HL-60 (cell line): ENCODE results near the gene ARRDC4.

ENCODE experiments used
- DNase-seq, 2 experiments: peaks; one replicate each; pipeline ENCODE4 v3.0.0-alpha.2; 2010 to 2020; ENCODE audit warnings: low read depth in 1 of 2, low spot score in 1 of 2
- H3K27ac ChIP-seq: fragments of 250-450 bp; sonication (Bioruptor Pico); replicated peaks from 2 replicates; pipeline ENCODE4 v1.5.1; 2020; ENCODE audit warnings: mild to moderate bottlenecking, moderate library complexity
- H3K27me3 ChIP-seq: fragments of 250-450 bp; sonication (Bioruptor Pico); 2 replicates; pipeline ENCODE4 v1.5.1; 2021; ENCODE audit warnings: mild to moderate bottlenecking, moderate library complexity; ENCODE audit not compliant: insufficient read depth, poor library complexity, severe bottlenecking
- H3K4me3 ChIP-seq: replicated peaks from 2 replicates; pipeline ENCODE4 v1.5.1; 2011; ENCODE audit warnings: mild to moderate bottlenecking, control low read depth, low read length; ENCODE audit not compliant: insufficient read depth
- GABPA ChIP-seq: IDR thresholded peaks from 2 replicates; pipeline ENCODE4 v1.6.1; 2012; ENCODE audit warnings: low read depth
- POLR2AphosphoS5 ChIP-seq: IDR thresholded peaks from 2 replicates; pipeline ENCODE4 v1.6.1; 2012; ENCODE audit warnings: low read depth
- SPI1 ChIP-seq: IDR thresholded peaks from 2 replicates; pipeline ENCODE4 v1.6.1; 2012; ENCODE audit warnings: low read depth, mild to moderate bottlenecking, borderline replicate concordance
- TF ChIP-seq, protein P1 (sequence below): IDR thresholded peaks from one replicate; pipeline ENCODE4 v1.5.1; 2011; ENCODE audit warnings: low read length, control low read depth, inconsistent platforms; ENCODE audit not compliant: insufficient read depth
- TF ChIP-seq, protein P2 (sequence below): IDR thresholded peaks from 2 replicates; pipeline ENCODE4 v1.6.1; 2012; ENCODE audit warnings: low read depth; ENCODE audit not compliant: insufficient replicate concordance

Gene ARRDC4

DNA sequence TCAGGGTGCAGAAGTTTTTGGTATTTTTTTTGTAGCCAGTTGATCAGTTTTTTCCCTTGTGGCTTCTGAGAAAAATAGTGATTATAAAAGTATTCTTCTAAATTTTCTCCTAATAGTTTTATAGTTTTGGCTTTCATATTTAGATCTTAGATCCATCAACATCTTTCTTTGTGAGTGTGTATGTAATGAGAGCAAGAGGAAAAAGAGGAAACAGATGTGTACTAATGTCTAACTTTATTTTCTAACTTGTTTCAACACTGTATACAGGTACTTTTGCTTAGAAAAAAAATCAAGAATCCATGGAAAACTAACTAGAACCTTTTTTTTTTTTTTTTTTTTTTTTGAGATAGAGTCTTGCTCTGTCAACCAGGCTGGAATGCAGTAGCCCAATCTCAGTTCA, 53.1 kb downstream of the ARRDC4 start:
- TF ChIP-seq, protein P1, sequence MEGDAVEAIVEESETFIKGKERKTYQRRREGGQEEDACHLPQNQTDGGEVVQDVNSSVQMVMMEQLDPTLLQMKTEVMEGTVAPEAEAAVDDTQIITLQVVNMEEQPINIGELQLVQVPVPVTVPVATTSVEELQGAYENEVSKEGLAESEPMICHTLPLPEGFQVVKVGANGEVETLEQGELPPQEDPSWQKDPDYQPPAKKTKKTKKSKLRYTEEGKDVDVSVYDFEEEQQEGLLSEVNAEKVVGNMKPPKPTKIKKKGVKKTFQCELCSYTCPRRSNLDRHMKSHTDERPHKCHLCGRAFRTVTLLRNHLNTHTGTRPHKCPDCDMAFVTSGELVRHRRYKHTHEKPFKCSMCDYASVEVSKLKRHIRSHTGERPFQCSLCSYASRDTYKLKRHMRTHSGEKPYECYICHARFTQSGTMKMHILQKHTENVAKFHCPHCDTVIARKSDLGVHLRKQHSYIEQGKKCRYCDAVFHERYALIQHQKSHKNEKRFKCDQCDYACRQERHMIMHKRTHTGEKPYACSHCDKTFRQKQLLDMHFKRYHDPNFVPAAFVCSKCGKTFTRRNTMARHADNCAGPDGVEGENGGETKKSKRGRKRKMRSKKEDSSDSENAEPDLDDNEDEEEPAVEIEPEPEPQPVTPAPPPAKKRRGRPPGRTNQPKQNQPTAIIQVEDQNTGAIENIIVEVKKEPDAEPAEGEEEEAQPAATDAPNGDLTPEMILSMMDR = no peak
- TF ChIP-seq, protein P2, sequence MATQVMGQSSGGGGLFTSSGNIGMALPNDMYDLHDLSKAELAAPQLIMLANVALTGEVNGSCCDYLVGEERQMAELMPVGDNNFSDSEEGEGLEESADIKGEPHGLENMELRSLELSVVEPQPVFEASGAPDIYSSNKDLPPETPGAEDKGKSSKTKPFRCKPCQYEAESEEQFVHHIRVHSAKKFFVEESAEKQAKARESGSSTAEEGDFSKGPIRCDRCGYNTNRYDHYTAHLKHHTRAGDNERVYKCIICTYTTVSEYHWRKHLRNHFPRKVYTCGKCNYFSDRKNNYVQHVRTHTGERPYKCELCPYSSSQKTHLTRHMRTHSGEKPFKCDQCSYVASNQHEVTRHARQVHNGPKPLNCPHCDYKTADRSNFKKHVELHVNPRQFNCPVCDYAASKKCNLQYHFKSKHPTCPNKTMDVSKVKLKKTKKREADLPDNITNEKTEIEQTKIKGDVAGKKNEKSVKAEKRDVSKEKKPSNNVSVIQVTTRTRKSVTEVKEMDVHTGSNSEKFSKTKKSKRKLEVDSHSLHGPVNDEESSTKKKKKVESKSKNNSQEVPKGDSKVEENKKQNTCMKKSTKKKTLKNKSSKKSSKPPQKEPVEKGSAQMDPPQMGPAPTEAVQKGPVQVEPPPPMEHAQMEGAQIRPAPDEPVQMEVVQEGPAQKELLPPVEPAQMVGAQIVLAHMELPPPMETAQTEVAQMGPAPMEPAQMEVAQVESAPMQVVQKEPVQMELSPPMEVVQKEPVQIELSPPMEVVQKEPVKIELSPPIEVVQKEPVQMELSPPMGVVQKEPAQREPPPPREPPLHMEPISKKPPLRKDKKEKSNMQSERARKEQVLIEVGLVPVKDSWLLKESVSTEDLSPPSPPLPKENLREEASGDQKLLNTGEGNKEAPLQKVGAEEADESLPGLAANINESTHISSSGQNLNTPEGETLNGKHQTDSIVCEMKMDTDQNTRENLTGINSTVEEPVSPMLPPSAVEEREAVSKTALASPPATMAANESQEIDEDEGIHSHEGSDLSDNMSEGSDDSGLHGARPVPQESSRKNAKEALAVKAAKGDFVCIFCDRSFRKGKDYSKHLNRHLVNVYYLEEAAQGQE = no peak
- TF ChIP-seq POLR2AphosphoS5 (no peak), SPI1 (no peak), GABPA (no peak)
- H3K27ac ChIP-seq = no peak overlapping the region
- no peak overlapping the region for H3K4me3 ChIP-seq
- peaks cover 4% of the 10 kb centered on the region for H3K27me3 ChIP-seq
- DNase-seq = no peak

DNA sequence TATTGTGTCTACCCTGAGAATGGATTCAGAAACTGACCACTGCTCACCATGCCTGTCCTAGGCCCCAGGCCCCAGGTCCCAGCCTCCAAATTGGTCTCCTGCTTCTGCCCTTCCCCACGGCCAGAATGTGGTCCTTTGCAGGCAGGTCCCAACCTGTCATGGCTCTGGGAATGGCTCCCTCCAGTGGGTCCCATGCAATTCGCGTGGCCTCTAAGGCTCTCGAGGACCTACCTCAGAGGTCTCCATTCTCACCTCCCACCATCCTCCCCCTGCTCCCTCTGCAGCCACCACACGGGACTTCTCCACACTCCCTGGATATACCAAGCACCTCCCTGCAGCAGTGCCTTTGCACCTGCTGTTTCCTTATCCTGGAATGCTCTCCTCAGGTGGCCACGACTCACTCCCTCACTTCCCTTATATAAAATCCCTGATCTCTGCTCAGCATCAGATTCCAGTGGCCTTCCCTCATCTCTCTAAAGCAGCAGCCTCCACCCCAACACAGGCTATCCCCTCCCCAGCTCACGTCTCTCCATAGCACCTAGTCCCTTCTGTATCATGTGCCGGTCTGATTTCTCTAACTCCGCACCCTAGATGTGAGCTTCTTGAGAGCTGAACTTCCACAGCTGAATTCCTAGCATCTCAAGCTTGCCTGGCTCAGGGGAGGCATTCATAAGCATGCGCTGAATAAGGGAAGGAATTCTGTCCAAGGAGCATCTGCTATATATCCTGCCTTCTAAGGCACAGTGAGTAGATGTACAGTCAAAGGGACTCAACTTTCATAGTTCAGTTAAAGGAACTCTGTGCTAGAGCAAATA, 56.9 kb downstream of the ARRDC4 start:
- Histone ChIP-seq H3K27ac (no peak overlapping the region), H3K4me3 (no peak overlapping the region), H3K27me3 (no peaks in the 10 kb centered on the region)
- DNase-seq = no peak
- TF ChIP-seq, protein P2 = no peak

DNA sequence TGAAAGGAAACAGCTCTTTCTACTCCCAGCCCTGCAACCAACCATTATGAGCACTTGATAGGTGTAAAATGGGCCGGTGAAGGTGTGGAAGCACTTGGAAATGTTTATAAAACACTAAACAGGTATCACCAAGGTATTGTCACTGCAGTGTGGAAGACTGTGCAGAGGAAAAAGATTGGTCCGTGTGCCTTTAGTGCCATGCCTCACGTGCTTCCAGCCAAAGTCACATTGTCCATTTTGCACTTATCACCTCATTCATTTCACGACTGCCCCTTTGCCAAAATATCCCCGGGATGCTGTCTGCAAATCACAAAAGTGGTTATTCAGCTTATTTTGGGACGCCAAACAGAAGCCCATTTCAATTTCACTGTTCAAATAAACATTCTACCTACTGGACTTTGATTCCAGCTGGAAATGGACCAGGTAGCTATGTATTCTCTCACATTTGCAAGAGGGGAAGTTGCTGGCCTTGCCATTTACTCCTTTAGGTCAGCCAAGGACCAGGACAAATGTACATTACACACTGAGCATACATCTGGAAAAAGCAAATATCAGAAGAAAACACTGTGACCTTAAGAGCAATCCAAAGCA, 58.4 kb downstream of the ARRDC4 start:
- TF ChIP-seq, protein P2 = no peak
- TF ChIP-seq SPI1 (no peak), GABPA (no peak), POLR2AphosphoS5 (no peak)
- TF ChIP-seq, protein P1 = no peak
- no peak for DNase-seq

More for the DNA sequence above, 58.4 kb downstream of the ARRDC4 start:
- no peaks in the 10 kb centered on the region for H3K27me3 ChIP-seq
- no peak overlapping the region for H3K4me3 ChIP-seq
- H3K27ac ChIP-seq = no peak overlapping the region
